Nephron (organoid): ENCODE results near the gene SLC28A3.

Experiments
- H3K27ac Mint-ChIP-seq, 3 experiments: 2 replicates each; pipeline ENCODE4 v1.8.0; 2020; ENCODE audit warnings: mixed read lengths in 3 of 3, mild to moderate bottlenecking in 2 of 3, moderate library complexity in 1 of 3
- H3K27me3 Mint-ChIP-seq: 2 replicates; pipeline ENCODE4 v1.8.0; 2021; ENCODE audit warnings: low read depth, mild to moderate bottlenecking, moderate library complexity, mixed read lengths
- H3K36me3 Mint-ChIP-seq: 2 replicates; pipeline ENCODE4 v1.8.0; 2020; ENCODE audit warnings: low read depth, mixed read lengths
- H3K4me1 Mint-ChIP-seq: 2 replicates; pipeline ENCODE4 v1.8.0; 2020; ENCODE audit warnings: mixed read lengths
- H3K4me3 Mint-ChIP-seq, 3 experiments: 2 replicates each; pipeline ENCODE4 v1.8.0; 2020; ENCODE audit warnings: mild to moderate bottlenecking in 3 of 3, mixed read lengths in 3 of 3, moderate library complexity in 2 of 3
- H3K9me3 Mint-ChIP-seq: 2 replicates; pipeline ENCODE4 v1.8.0; 2020; ENCODE audit warnings: mixed read lengths
- CTCF ChIP-seq, 3 experiments: fragments of 200-600 bp; sonication (generic); IDR thresholded peaks; one replicate each; pipeline ENCODE4 v1.5.0; 2021; ENCODE audit warnings: antibody characterized with exemption in 3 of 3; ENCODE audit not compliant: unreplicated experiment in 3 of 3

Gene SLC28A3

GRCh38 chr9:84266087-84266561, 74.4 kb downstream of the SLC28A3 start:
- no peak overlapping the region for H3K4me3 Mint-ChIP-seq
- TF ChIP-seq CTCF (IDR thresholded peaks at IDR 0.05; ENCODE audit: unreplicated experiment in 3 of 3) = no peak

GRCh38 chr9:84264307-84265029, 76.1 kb downstream of the SLC28A3 start:
- Mint-ChIP-seq H3K27me3 (peaks cover 8% of the 10 kb centered on the region), H3K27ac (no peak overlapping the region), H3K9me3 (no peaks in the 10 kb centered on the region)

More at GRCh38 chr9:84266087-84266561, 74.4 kb downstream of the SLC28A3 start:
- no peaks in the 10 kb centered on the region for H3K9me3 Mint-ChIP-seq
- H3K4me1 Mint-ChIP-seq = no peaks in the 10 kb centered on the region
- no peaks in the 10 kb centered on the region for H3K36me3 Mint-ChIP-seq
- peaks cover 8% of the 10 kb centered on the region for H3K27me3 Mint-ChIP-seq
- H3K27ac Mint-ChIP-seq = peak overlapping the region in 1 of 3 experiments; percentile 27

GRCh38 chr9:84261070-84261746, 79.3 kb downstream of the SLC28A3 start:
- H3K27me3 Mint-ChIP-seq = peaks cover 12% of the 10 kb centered on the region
- no peak overlapping the region for H3K27ac Mint-ChIP-seq
- no peaks in the 10 kb centered on the region for H3K4me1 Mint-ChIP-seq
- no peaks in the 10 kb centered on the region for H3K36me3 Mint-ChIP-seq
- TF ChIP-seq CTCF (IDR thresholded peaks at IDR 0.05; ENCODE audit: unreplicated experiment in 3 of 3) = peak; percentile 89 to 96 (median 92)
- H3K9me3 Mint-ChIP-seq = no peaks in the 10 kb centered on the region
- peak overlapping the region in 2 of 3 experiments; percentile 22 to 54 for H3K4me3 Mint-ChIP-seq

More at GRCh38 chr9:84264307-84265029, 76.1 kb downstream of the SLC28A3 start:
- H3K4me3 Mint-ChIP-seq = no peak overlapping the region
- no peaks in the 10 kb centered on the region for H3K36me3 Mint-ChIP-seq
- H3K4me1 Mint-ChIP-seq = no peaks in the 10 kb centered on the region
- TF ChIP-seq CTCF (IDR thresholded peaks at IDR 0.05; ENCODE audit: unreplicated experiment in 3 of 3) = no peak

- no peaks in the 10 kb centered on the region for H3K9me3 Mint-ChIP-seq
- H3K4me1 Mint-ChIP-seq = no peaks in the 10 kb centered on the region
- peaks cover 7% of the 10 kb centered on the region for H3K27me3 Mint-ChIP-seq
- no peaks in the 10 kb centered on the region for H3K36me3 Mint-ChIP-seq
- no peak overlapping the region for H3K27ac Mint-ChIP-seq
- TF ChIP-seq CTCF (IDR thresholded peaks at IDR 0.05; ENCODE audit: unreplicated experiment in 3 of 3) = no peak
- H3K4me3 Mint-ChIP-seq = no peak overlapping the region
These were observed 82.2 kb downstream of the SLC28A3 start for GRCh38 chr9:84258371-84258770.

GRCh38 chr9:84255696-84256095, 84.9 kb downstream of the SLC28A3 start:
- Mint-ChIP-seq H3K27me3 (peaks cover 5% of the 10 kb centered on the region), H3K4me1 (peaks cover 4% of the 10 kb centered on the region), H3K4me3 (no peak overlapping the region), H3K36me3 (no peaks in the 10 kb centered on the region), H3K27ac (no peak overlapping the region), H3K9me3 (no peaks in the 10 kb centered on the region)
- no peak for TF ChIP-seq CTCF (IDR thresholded peaks at IDR 0.05; ENCODE audit: unreplicated experiment in 3 of 3)
